GM19043 (cell line): ENCODE data around the gene SIK3.

ENCODE experiments used
- ATAC-seq: cut with Tn5 transposase; IDR thresholded peaks from one replicate; pipeline ENCODE4 v1.9.1; 2021; ENCODE audit warnings: low read depth; ENCODE audit not compliant: unreplicated experiment

SIK3 gene

GRCh38 chr11:116935089-116935488 is 163.1 kb downstream of the SIK3 start:
- no peak for ATAC-seq

GRCh38 chr11:116933961-116934360 is 164.3 kb downstream of the SIK3 start:
- no peak for ATAC-seq

GRCh38 chr11:116932181-116932580 is 166.0 kb downstream of the SIK3 start:
- ATAC-seq = no peak

- no peak for ATAC-seq
Measured at GRCh38 chr11:116931206-116931953, 166.8 kb downstream of the SIK3 start.

GRCh38 chr11:116930586-116930985 is 167.6 kb downstream of the SIK3 start:
- ATAC-seq = no peak

GRCh38 chr11:116930177-116930576 is 168.1 kb downstream of the SIK3 start:
- no peak for ATAC-seq

GRCh38 chr11:116929414-116930090 is 168.7 kb downstream of the SIK3 start:
- no peak for ATAC-seq

GRCh38 chr11:116928845-116929244 is 169.4 kb downstream of the SIK3 start:
- ATAC-seq = no peak

GRCh38 chr11:116928102-116928777 is 170.0 kb downstream of the SIK3 start:
- peak; percentile 59 for ATAC-seq

GRCh38 chr11:116927163-116927974 is 170.9 kb downstream of the SIK3 start:
- ATAC-seq = no peak

GRCh38 chr11:116925050-116925449 is 173.2 kb downstream of the SIK3 start:
- ATAC-seq = no peak

GRCh38 chr11:116918925-116919655 is 179.1 kb downstream of the SIK3 start:
- ATAC-seq = no peak

GRCh38 chr11:116917632-116918031 is 180.6 kb downstream of the SIK3 start:
- ATAC-seq = no peak

- no peak for ATAC-seq
Measured at GRCh38 chr11:116916886-116917285, 181.3 kb downstream of the SIK3 start.

- no peak for ATAC-seq
Measured at GRCh38 chr11:116916052-116916451, 182.2 kb downstream of the SIK3 start.

GRCh38 chr11:116913000-116913399 is 185.2 kb downstream of the SIK3 start:
- no peak for ATAC-seq

GRCh38 chr11:116911976-116912734 is 186.1 kb downstream of the SIK3 start:
- no peak for ATAC-seq

GRCh38 chr11:116910847-116911246 is 187.4 kb downstream of the SIK3 start:
- no peak for ATAC-seq

- no peak for ATAC-seq
Measured at GRCh38 chr11:116910378-116910777, 187.8 kb downstream of the SIK3 start.
